Subcutaneous adipose tissue (tissue), 4 donors: Measurements from ENCODE around the gene NARF. TPM values are rescaled to one million over a fixed set of nuclear protein-coding genes. Genes with fewer than 3 reads are reported as not detected.

Experiments
- total RNA-seq, 4 donors: library from RNA; depleted of rRNA; stranded (reverse); fragments of >200 nt; gene quantifications; one replicate each; pipeline ENCODE4 v1.1.0, GENCODE V29; 2016
- TF ChIP-seq, protein P1 (sequence below): fragments of 450-650 bp; IDR thresholded peaks from one replicate; pipeline ENCODE4 v1.5.1; 2016; ENCODE audit warnings: low read depth, mild to moderate bottlenecking, control low read depth, antibody characterized with exemption, moderate library complexity

The NARF gene
- 10 to 100 TPM; 32.6 to 56.7 (median 42.8) TPM for total RNA-seq

DNA sequence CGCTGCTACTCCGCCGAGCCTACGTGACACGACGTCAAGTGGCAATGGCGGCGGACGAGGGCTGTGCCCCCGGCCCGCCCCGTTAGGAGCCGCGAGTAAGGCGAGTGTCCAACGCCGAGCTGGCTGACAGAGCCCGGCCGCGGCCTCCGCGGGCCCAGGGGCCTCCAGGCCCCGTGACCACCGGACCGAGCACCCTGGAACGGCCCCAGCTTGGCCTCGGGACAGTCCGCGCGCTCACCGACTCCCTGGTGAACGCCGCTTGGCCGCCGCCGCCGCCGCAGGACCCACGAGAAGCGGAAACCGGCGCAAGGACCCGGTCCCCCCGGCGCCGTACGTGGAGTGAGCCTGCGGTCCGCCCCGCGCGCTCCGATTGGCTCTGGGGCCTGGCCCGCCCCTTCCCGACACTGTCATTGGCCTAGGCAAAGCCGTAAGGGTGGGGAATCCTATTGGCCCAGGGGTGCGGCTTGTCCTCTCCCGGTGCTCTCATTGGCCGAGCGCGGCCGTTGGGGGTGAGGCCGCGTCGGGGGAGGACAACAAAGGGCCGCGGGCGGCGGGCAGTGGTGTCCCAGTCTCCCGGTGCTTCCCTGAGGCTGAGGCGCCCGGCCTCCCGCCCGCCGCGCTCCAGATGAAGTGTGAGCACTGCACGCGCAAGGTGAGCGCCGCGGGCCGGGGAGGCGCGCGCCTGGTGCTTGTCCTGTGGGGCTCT, at the start of gene NARF:
NARF (plus strand) TSS at position 563 of the 706 bp plus-strand sequence; CDS start at position 626, 63 bp downstream.
- TF ChIP-seq, protein P1, sequence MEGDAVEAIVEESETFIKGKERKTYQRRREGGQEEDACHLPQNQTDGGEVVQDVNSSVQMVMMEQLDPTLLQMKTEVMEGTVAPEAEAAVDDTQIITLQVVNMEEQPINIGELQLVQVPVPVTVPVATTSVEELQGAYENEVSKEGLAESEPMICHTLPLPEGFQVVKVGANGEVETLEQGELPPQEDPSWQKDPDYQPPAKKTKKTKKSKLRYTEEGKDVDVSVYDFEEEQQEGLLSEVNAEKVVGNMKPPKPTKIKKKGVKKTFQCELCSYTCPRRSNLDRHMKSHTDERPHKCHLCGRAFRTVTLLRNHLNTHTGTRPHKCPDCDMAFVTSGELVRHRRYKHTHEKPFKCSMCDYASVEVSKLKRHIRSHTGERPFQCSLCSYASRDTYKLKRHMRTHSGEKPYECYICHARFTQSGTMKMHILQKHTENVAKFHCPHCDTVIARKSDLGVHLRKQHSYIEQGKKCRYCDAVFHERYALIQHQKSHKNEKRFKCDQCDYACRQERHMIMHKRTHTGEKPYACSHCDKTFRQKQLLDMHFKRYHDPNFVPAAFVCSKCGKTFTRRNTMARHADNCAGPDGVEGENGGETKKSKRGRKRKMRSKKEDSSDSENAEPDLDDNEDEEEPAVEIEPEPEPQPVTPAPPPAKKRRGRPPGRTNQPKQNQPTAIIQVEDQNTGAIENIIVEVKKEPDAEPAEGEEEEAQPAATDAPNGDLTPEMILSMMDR, result no peak

DNA sequence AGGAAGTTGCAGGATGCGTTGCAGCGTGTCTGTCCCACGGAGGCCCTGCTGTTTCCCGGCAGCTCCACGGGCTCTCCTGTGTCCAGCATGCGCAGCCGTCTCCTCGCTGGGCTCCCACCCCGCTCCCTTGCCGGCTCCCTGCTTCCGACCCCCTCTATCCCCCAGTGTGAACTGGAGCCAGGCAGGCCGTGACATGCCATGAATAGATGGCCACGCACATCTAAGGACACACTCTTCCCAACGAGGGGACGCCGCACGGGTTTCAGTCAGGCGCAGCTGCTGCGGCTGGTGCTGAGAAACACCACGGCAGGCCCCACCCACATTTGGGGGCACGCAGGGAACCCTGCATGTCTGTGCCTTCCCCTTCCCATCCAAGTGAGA, 49.6 kb upstream of the NARF start:
- TF ChIP-seq, protein P1, result no peak

DNA sequence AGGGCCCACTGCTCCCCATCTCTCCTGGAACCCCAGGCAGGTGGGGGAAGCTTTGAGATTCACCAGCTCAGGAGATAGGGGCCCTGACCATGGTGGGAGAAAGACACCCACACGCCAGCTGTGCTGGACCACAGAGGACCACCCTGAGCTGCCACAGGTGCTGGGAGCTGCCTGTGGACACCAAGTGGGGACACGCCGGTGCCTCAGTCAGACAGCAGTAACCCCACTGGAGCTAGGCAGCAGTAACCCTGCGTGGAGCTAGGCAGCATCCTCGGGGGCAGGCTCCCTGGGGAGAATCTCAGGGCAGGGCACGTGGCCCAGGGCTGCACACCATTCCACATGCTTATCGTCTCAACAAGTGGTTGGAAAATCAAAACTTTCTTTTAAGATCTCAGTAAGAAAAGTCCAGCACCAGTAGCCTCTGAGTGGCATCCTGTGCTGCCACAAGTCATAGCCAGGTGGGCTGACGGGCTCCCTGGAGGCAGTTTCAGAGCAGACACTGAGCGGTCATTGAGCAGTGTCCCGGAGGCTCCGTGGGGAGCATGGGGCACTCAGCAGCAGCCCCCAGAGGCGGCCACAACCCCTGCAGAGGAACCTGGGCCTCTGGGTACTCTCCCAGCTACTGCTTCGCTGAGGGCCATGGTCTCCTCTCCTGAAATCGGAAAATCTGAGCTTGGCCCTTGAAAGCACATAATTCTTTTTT, 48.4 kb upstream of the NARF start:
- TF ChIP-seq, protein P1, result no peak

DNA sequence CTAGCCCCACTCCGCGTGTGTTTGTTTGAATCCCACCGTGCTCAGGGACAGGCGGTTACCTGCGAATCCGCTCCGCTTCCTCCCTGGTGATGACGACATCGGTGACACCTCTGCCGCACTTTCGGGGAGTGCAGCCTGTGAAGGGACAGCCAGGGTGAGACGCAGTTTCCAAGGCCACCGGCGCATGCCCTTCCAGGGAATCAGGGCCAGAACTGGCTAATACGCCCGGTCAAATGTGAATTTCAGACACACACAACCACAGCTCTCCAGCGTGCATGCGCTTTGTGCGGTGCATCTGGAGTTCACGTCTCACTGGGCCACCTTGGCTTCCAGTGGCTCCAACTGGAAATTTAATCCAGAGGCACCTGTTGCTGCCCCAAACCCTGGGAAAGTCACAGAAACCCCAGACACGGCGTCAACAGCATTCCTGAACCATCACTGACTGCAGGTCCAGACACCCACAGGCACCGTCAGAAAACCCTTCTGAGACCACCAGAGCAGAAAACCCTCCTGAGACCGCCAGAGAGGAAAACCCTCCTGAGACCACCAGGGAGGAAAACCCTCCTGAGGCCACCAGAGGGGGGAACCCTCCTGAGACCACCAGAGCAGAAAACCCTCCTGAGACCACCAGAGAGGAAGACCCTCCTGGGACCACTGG, 47.0 kb upstream of the NARF start:
- TF ChIP-seq, protein P1, result no peak

DNA sequence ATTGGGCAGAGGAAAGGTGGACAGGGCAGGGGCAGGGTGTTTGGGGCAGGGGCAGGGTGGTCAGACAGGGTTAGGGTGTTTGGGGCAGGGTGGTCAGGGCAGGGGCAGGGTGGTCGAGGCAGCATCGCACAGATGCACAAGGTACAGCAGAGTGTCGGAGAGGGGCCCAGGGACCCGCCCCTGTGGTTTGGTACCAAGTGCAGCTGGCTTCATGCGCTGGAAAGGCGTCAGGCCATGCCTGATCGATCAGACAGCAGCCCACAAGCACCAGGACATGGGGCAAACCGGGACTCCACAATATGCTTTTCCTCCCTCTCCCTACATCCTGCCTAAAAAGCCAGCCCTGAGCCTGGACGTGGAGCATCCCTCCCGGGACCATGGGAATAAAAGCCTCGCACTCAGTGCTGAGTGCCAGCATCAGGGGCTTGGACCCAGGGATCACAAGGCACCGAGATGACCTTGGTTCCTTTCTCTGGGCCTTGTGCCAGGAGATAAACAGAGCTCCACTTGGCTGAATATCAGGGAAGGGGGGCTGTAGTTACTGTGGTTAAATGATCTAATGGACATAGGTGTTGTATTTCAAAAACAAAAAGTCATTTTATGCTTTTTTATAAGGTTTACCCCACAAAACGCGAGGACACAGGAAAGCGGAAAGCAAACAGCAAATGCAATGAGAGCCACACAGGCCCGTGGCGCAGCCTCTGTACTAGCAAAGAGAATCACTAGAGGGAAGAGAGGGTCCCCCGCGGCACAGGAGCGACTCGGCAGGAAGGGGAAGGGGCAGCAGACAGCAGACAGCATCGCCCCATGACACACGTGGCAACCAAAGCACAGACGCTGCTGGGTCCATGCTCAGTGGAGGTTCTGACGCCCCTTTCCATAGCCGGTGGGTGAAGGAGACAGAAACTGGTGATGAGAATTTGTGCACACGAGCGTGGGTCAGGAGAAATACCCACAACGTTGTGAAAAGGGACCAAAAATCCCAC, 45.7 kb upstream of the NARF start:
- TF ChIP-seq, protein P1, result no peak

DNA sequence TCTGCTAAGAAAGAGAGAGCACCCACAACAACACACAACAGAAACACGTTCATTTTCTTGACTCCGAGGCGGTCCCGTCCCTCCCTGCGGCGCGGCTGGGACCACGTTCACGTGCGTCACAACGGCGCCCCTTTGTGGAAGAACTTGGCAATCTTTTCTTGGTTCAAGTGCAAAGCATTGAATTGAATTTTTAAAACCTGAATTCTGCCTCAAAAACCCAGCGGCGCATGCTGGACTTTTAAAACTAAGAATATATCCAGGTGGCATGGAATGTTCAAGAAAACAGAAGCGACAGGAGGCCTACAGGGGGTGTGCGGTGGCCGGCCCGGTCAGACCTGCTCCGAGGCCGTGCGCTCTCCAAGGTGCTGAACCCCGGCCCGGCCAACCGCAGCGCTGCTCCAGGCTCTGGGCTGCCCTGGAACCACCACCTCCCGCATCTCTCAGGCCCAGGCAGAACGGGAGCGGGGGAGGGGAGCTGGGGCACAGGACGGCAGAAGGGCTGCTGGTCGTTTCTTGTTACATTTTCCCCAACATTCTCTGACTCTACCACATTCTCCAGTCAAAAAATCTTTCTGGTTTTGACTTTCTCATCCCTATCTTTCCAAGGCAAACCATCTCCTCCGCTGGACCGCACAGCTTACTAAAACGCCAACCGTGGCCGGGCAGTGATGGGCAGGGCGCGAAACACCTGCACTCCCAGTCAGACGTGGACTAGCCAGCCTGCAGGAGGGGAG, 43.8 kb upstream of the NARF start:
- TF ChIP-seq, protein P1, result no peak
